Hepatocyte (in vitro differentiated cells): Measurements from ENCODE around the gene LYRM4.
A peak's percentile ranks its signal among the peaks of the same experiment; 100 is the strongest.

Experiments used
- EZH2 ChIP-seq: fragments of 200-600 bp; sonication (generic); IDR thresholded peaks from 2 replicates; pipeline ENCODE4 v1.6.1; 2016; ENCODE audit warnings: antibody characterized with exemption, mild to moderate bottlenecking, borderline replicate concordance
- EZH2phosphoT487 ChIP-seq: fragments of 200-600 bp; sonication (generic); IDR thresholded peaks from one replicate; pipeline ENCODE4 v1.6.1; 2018; ENCODE audit warnings: antibody characterized with exemption, mild to moderate bottlenecking, low read depth, moderate library complexity; ENCODE audit not compliant: unreplicated experiment, severe bottlenecking
- TF ChIP-seq, protein P1 (sequence below): fragments of 200-600 bp; sonication (generic); IDR thresholded peaks from 2 replicates; pipeline ENCODE4 v1.5.1; 2016; ENCODE audit warnings: antibody characterized with exemption, mild to moderate bottlenecking; ENCODE audit not compliant: poor library complexity

DNA sequence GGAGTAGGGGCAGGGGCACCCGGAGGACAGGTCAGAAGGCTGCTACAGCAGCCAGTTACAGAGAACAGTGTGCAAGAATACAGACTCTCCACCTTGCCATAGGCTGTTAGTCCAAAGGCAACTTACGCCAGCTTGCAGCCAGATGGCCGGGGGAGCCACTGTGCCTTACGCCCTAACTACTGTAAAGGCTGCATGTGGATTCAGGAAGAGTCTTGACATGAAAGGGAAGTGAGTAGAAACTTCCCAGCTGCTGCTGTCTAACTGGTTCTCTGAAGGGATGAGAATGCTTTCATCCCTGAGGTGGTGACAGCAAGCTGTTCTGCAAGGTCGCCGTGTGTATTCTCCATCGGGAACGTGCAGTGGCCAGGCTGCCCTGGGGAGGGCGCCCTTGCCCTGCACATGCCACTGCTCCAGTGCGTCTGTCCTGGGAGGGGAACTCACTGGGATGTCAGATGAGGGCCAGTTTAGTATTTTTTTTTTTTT lies 46.1 kb downstream of the LYRM4 start:
- TF ChIP-seq EZH2: no peak
- TF ChIP-seq, protein P1, sequence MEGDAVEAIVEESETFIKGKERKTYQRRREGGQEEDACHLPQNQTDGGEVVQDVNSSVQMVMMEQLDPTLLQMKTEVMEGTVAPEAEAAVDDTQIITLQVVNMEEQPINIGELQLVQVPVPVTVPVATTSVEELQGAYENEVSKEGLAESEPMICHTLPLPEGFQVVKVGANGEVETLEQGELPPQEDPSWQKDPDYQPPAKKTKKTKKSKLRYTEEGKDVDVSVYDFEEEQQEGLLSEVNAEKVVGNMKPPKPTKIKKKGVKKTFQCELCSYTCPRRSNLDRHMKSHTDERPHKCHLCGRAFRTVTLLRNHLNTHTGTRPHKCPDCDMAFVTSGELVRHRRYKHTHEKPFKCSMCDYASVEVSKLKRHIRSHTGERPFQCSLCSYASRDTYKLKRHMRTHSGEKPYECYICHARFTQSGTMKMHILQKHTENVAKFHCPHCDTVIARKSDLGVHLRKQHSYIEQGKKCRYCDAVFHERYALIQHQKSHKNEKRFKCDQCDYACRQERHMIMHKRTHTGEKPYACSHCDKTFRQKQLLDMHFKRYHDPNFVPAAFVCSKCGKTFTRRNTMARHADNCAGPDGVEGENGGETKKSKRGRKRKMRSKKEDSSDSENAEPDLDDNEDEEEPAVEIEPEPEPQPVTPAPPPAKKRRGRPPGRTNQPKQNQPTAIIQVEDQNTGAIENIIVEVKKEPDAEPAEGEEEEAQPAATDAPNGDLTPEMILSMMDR: peak; percentile 64
- TF ChIP-seq EZH2phosphoT487: no peak
